Body of pancreas (tissue), 4 donors: ENCODE results near the gene FKBP1B. TPM values are rescaled to one million over a fixed set of nuclear protein-coding genes. Genes with fewer than 3 reads are reported as not detected.
"Not testable (repeated sequence)": the region's sequence is repeated elsewhere in the genome, so short reads cannot be mapped to it uniquely, and the experiment has no call there.

Experiments used
- ATAC-seq: fragments of 150-250 bp; one replicate; pipeline ENCODE4 v1.9.1; 2016
- DNase-seq, 4 donors: peaks; one replicate each; pipeline ENCODE4 v3.0.0-alpha.2; 2019
- H3K27ac ChIP-seq, 4 donors: fragments of 200-600 bp; sonication (generic); 1 replicate in 3 of 4; 2 replicates in 1 of 4; pipeline versions ENCODE4 v1.5.1 to v1.6.1; 2016 to 2019; ENCODE audit warnings: mild to moderate bottlenecking in 1 of 4, mixed read lengths in 1 of 4, moderate library complexity in 1 of 4
- H3K27me3 ChIP-seq, 2 donors: fragments of 200-600 bp; sonication (generic); one replicate each; pipeline ENCODE4 v1.6.0; 2016; ENCODE audit warnings: mild to moderate bottlenecking in 1 of 2
- H3K36me3 ChIP-seq, 2 donors: fragments of 200-600 bp; sonication (generic); replicated peaks in 1 of 2; 2 replicates each; pipeline ENCODE4 v1.5.1; 2016; ENCODE audit warnings: low read depth in 2 of 2; ENCODE audit not compliant: insufficient read depth in 1 of 2
- H3K4me1 ChIP-seq: fragments of 200-600 bp; sonication (generic); one replicate; pipeline ENCODE4 v1.6.0; 2016
- H3K4me3 ChIP-seq, 2 donors: fragments of 200-600 bp; sonication (generic); 1 replicate in 1 of 2; 2 replicates in 1 of 2; pipeline ENCODE4 v1.5.1; 2016 to 2019
- H3K9me3 ChIP-seq, 3 donors: fragments of 200-600 bp; sonication (generic); 1 replicate in 2 of 3; 2 replicates in 1 of 3; pipeline ENCODE4 v1.5.1; 2016
- POLR2A ChIP-seq, 3 donors: fragments of 450-650 bp; IDR thresholded peaks; one replicate each; pipeline ENCODE4 v1.6.1; 2016; ENCODE audit warnings: antibody characterized with exemption in 3 of 3, mild to moderate bottlenecking in 2 of 3
- WGBS, 2 donors: methylation state at CpG; one replicate each; pipeline ENCODE4 v1.1.5; 2017; 5-methylcytosine and 5-hydroxymethylcytosine counted together
- intact Hi-C: fragments of 100-400 bp; cut with DNase I; formaldehyde crosslinking; loops from one replicate; pipeline ENCODE4 v1.15.1; 2023
- total RNA-seq, 2 donors: library from RNA; depleted of rRNA; stranded (reverse); fragments of >200 nt; gene quantifications; one replicate each; pipeline ENCODE4 v1.1.0, GENCODE V29; 2016
- TF ChIP-seq, protein P1 (sequence below), 7 experiments: fragments of 450-650 bp in 4 of 7; fragments of 200-600 bp in 3 of 7; sonication (generic) in 3 of 7; IDR thresholded peaks; one replicate each; pipeline ENCODE4 v1.5.1; 2016 to 2019; ENCODE audit warnings: antibody characterized with exemption in 7 of 7

The FKBP1B gene
- total RNA-seq, 2 donors from 2014 or later, result 10.5 to 12.7 TPM

DNA sequence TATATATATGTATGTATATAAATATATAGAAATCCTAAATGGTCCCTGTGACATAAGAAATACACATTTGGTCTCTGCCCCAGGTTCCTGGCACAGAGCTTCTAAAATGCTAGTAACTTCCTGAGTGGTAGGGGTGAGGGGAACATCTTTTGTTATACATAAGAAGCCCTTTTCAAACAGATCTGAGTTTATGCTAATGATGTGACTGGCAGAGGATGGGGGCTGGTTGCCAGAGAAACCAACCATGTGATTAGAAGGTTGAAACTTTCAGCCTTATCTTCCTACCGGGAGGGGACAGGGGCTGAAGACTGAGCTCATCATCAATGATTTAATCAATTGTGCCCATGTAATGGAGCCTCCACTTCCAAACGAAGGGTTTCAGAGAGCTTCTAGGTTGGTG is 23.3 kb upstream of the FKBP1B start:
- TF ChIP-seq POLR2A (IDR thresholded peaks at IDR 0.05), result no peak
- TF ChIP-seq, protein P1, sequence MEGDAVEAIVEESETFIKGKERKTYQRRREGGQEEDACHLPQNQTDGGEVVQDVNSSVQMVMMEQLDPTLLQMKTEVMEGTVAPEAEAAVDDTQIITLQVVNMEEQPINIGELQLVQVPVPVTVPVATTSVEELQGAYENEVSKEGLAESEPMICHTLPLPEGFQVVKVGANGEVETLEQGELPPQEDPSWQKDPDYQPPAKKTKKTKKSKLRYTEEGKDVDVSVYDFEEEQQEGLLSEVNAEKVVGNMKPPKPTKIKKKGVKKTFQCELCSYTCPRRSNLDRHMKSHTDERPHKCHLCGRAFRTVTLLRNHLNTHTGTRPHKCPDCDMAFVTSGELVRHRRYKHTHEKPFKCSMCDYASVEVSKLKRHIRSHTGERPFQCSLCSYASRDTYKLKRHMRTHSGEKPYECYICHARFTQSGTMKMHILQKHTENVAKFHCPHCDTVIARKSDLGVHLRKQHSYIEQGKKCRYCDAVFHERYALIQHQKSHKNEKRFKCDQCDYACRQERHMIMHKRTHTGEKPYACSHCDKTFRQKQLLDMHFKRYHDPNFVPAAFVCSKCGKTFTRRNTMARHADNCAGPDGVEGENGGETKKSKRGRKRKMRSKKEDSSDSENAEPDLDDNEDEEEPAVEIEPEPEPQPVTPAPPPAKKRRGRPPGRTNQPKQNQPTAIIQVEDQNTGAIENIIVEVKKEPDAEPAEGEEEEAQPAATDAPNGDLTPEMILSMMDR (IDR thresholded peaks at IDR 0.05), result no peak
- 64% methylated on average over 2 of the region's 2 CpGs for WGBS, 2 donors
- DNase-seq, result no peak
- no peaks in the 10 kb centered on the region for H3K27me3 ChIP-seq
- peaks cover 0 to 4% of the 10 kb centered on the region in 2 donors for H3K36me3 ChIP-seq
- H3K4me3 ChIP-seq, result no peak overlapping the region
- no peak for ATAC-seq
- no peaks in the 10 kb centered on the region for H3K9me3 ChIP-seq
- no peaks in the 10 kb centered on the region for H3K4me1 ChIP-seq
- intact Hi-C loops, result no loop called here
- no peak overlapping the region for H3K27ac ChIP-seq

GRCh38 chr2:24038786-24039499 is 10.6 kb upstream of the FKBP1B start:
- H3K27ac ChIP-seq, result no peak overlapping the region
- DNase-seq (no peak), ATAC-seq (no peak)
- no peaks in the 10 kb centered on the region for H3K27me3 ChIP-seq
- no peak for TF ChIP-seq POLR2A (IDR thresholded peaks at IDR 0.05)
- TF ChIP-seq, protein P1 (IDR thresholded peaks at IDR 0.05), result no peak
- 90 to 92% methylated on average over 8 to 9 of the region's 9 CpGs for WGBS, 2 donors
- no peaks in the 10 kb centered on the region for H3K4me1 ChIP-seq
- H3K9me3 ChIP-seq, result no peaks in the 10 kb centered on the region
- intact Hi-C loops, result no loop called here
- H3K36me3 ChIP-seq, result no peaks in the 10 kb centered on the region
- H3K4me3 ChIP-seq, result no peak overlapping the region

GRCh38 chr2:24040511-24040910 is 9.0 kb upstream of the FKBP1B start:
- intact Hi-C loops, result no loop called here
- no peak overlapping the region for H3K27ac ChIP-seq
- H3K27me3 ChIP-seq, result no peaks in the 10 kb centered on the region
- H3K9me3 ChIP-seq, result no peaks in the 10 kb centered on the region
- WGBS, 2 donors, result 95 to 98% methylated on average over 4 of the region's 4 CpGs
- TF ChIP-seq, protein P1 (IDR thresholded peaks at IDR 0.05), result no peak
- TF ChIP-seq POLR2A (IDR thresholded peaks at IDR 0.05), result no peak
- DNase-seq, result no peak
- H3K4me3 ChIP-seq, result no peak overlapping the region
- no peaks in the 10 kb centered on the region for H3K4me1 ChIP-seq
- no peaks in the 10 kb centered on the region for H3K36me3 ChIP-seq
- no peak for ATAC-seq

DNA sequence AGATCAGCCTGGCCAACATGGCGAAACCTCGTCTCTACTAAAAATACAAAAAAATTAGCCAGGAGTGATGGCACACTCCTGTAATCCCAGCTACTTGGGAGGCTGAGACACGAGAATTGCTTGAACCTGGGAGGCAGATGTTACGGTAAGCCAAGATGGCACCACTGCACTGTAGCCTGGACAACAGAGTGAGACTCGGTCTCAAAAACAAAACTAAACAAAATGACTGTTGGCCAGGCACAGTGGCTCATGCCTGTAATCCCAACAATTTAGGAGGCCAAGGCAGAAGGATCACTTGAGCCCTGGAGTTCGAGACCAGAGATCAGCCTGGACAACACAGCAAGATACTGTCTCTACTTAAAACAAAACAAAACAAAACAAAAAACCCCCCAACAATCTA is 6.4 kb upstream of the FKBP1B start:
- H3K27me3 ChIP-seq, DNase-seq, H3K9me3 ChIP-seq, H3K36me3 ChIP-seq, H3K27ac ChIP-seq, ATAC-seq, intact Hi-C loops, H3K4me3 ChIP-seq: not testable (repeated sequence)
- WGBS, 2 donors, result 87 to 94% methylated on average over 6 of the region's 6 CpGs
- peaks cover 11% of the 10 kb centered on the region for H3K4me1 ChIP-seq

DNA sequence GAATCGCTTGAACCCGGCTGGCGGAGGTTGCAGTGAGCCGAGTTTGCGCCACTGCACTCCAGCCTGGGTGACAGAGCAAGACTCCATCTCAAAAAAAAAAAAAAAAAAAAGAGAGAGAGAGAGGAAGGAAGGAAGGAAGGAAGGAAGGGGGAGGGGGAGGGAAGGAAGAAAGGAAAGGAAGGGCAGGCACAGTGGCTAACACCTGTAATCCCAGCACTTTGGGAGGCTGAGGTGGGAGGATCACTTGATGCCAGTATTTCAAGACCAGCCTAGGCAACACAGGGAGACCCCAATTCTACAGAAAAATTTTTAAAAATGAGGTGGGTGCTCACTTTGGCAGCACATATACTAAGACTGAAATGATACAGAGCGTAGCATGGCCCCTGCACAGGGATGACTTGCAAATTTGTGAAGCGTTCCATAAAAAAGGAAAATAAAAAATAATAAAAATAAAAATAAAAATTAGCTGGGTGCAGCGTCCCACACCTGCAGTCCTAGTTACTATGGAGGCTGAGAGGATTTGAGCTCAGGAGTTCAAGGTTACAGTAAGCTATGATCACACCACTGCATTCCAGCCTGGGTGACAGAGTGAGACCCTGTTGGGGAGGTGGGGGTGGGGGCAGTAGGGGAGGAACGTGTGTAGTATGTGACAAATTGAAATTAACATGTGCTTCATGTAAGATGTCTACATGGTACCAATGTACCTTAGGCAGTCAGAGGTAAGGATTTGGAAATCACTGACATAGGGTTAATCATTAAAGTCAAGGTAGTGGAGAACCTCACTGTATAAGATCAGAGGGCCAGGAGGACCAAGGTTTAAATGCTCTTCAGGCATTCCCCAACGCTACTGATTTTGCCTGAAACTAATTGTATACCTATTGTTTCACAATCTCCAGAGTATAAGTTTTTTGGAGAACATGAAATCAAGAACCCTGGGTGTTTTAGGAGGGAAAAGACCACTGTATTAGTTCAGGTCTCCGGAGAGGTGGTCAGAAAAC is 3.7 kb upstream of the FKBP1B start:
- WGBS, 2 donors, result 62 to 71% methylated on average over 8 to 11 of the region's 11 CpGs

More for the DNA sequence above, 3.7 kb upstream of the FKBP1B start:
- Histone ChIP-seq H3K4me3 (no peak overlapping the region), H3K27ac (no peak overlapping the region), H3K36me3 (no peaks in the 10 kb centered on the region), H3K27me3 (no peaks in the 10 kb centered on the region), H3K9me3 (no peaks in the 10 kb centered on the region), H3K4me1 (peaks cover 27% of the 10 kb centered on the region)
- DNase-seq (no peak), ATAC-seq (no peak)
- TF ChIP-seq POLR2A (IDR thresholded peaks at IDR 0.05), result no peak
- TF ChIP-seq, protein P1 (IDR thresholded peaks at IDR 0.05), result no peak
- intact Hi-C loops, result no loop called here
